Lung (tissue), 12 donors: ENCODE data around the gene RASIP1. TPM values are rescaled to one million over a fixed set of nuclear protein-coding genes. Genes with fewer than 3 reads are reported as not detected.
"Not testable (repeated sequence)": the region's sequence is repeated elsewhere in the genome, so short reads cannot be mapped to it uniquely, and the experiment has no call there.

ENCODE experiments used
- ATAC-seq: fragments of 200-7000 bp; cut with Tn5 transposase; one replicate; pipeline ENCODE4 v1.9.1; 2020; ENCODE audit warnings: moderate number of reproducible peaks; ENCODE audit not compliant: insufficient read depth, low FRiP score
- DNase-seq, 3 donors: peaks; one replicate each; pipeline ENCODE4 v3.0.0-alpha.2; 2013 to 2017
- H3K27ac ChIP-seq, 2 donors: one replicate each; pipeline ENCODE4 v1.5.1; 2013; ENCODE audit warnings: mild to moderate bottlenecking in 2 of 2, moderate library complexity in 2 of 2, control low read depth in 1 of 2, inconsistent platforms in 1 of 2, low read depth in 1 of 2, low read length in 1 of 2
- H3K27me3 ChIP-seq, 3 donors: one replicate each; pipeline ENCODE4 v1.5.1; 2013; ENCODE audit warnings: low read length in 2 of 3; ENCODE audit not compliant: control insufficient read depth in 3 of 3, insufficient read depth in 3 of 3
- H3K36me3 ChIP-seq, 4 donors: one replicate each; pipeline ENCODE4 v1.5.1; 2013; ENCODE audit warnings: low read length in 4 of 4, mild to moderate bottlenecking in 1 of 4, moderate library complexity in 1 of 4; ENCODE audit not compliant: control insufficient read depth in 4 of 4, insufficient read depth in 4 of 4
- H3K4me1 ChIP-seq, 5 donors: one replicate each; pipeline ENCODE4 v1.5.1; 2013; ENCODE audit warnings: low read length in 5 of 5, mild to moderate bottlenecking in 2 of 5, moderate library complexity in 1 of 5; ENCODE audit not compliant: control insufficient read depth in 5 of 5, insufficient read depth in 5 of 5
- H3K4me3 ChIP-seq: one replicate; pipeline ENCODE4 v1.5.1; 2013; ENCODE audit warnings: mild to moderate bottlenecking, control low read depth, moderate library complexity
- H3K9ac ChIP-seq, 2 donors: one replicate each; pipeline ENCODE4 v1.5.1; 2013; ENCODE audit warnings: low read length in 2 of 2, control low read depth in 1 of 2; ENCODE audit not compliant: insufficient read depth in 1 of 2
- H3K9me3 ChIP-seq, 4 donors: one replicate each; pipeline ENCODE4 v1.5.1; 2013; ENCODE audit warnings: low read length in 3 of 4, mild to moderate bottlenecking in 1 of 4, moderate library complexity in 1 of 4; ENCODE audit not compliant: control insufficient read depth in 4 of 4, insufficient read depth in 3 of 4
- CTCF ChIP-seq: IDR thresholded peaks from 2 replicates; pipeline ENCODE4 v1.5.1; 2012; ENCODE audit warnings: mild to moderate bottlenecking; ENCODE audit errors: control extremely low read depth, extremely low read depth
- WGBS, 2 donors: extraction: QIAGEN DNeasy Blood & Tissue Kit; methylation state at CpG; one replicate each; pipeline ENCODE4 v1.1.7; 2013; 5-methylcytosine and 5-hydroxymethylcytosine counted together
- polyA plus RNA-seq, 2 donors: library from polyadenylated mRNA; stranded (reverse); fragments of 200-250 nt; gene quantifications; one replicate each; pipeline ENCODE4 v1.2.1, GENCODE V29; 2013
- total RNA-seq, 2 donors: library from RNA; depleted of rRNA in 1 of 2; stranded (reverse); fragments of >200 nt in 1 of 2; gene quantifications; one replicate each; pipeline ENCODE4 v1.2.1, GENCODE V29; 2014 to 2021
- donor health status: control.
- donor health status: control.
- donor health status: Bipolar disorder and iron deficiency.
- donor health status: healthy.
- donor health status: DM: yes; HTN: yes; CAD: no.

Gene RASIP1
- total and polyA plus RNA-seq, 4 donors: 24.7 to 37.9 (median 29.5) TPM

GRCh38 chr19:48770266-48770665, 29.9 kb upstream of the RASIP1 start:
- Histone ChIP-seq H3K27me3 (no peaks in the 10 kb centered on the region), H3K4me1 (peaks cover 0 to 3% (median 0%) of the 10 kb centered on the region in 5 donors), H3K27ac (peak overlapping the region in 1 of 2 donors; percentile 52), H3K9me3 (peaks cover 0 to 2% (median 0%) of the 10 kb centered on the region in 4 donors), H3K36me3 (no peaks in the 10 kb centered on the region), H3K4me3 (no peak overlapping the region), H3K9ac (no peak overlapping the region)
- ATAC-seq: no peak
- DNase-seq: no peak
- no peak for TF ChIP-seq CTCF
- WGBS, 2 donors: 77% methylated on average over 7 of the region's 7 CpGs

- 53 to 61% methylated on average over 11 of the region's 11 CpGs for WGBS, 2 donors
- H3K36me3 ChIP-seq: no peaks in the 10 kb centered on the region
- H3K9ac ChIP-seq: no peak overlapping the region
- ATAC-seq (no peak), DNase-seq (no peak)
- H3K27me3 ChIP-seq: no peaks in the 10 kb centered on the region
- H3K4me3 ChIP-seq: no peak overlapping the region
- H3K9me3 ChIP-seq: peaks cover 0 to 2% (median 0%) of the 10 kb centered on the region in 4 donors
- TF ChIP-seq CTCF: no peak
- H3K27ac ChIP-seq: no peak overlapping the region
- H3K4me1 ChIP-seq: peaks cover 0 to 3% (median 0%) of the 10 kb centered on the region in 5 donors
Measured at GRCh38 chr19:48768994-48769713, 28.7 kb upstream of the RASIP1 start.

- H3K4me1 ChIP-seq, ATAC-seq, H3K9ac ChIP-seq, DNase-seq, H3K27me3 ChIP-seq, H3K4me3 ChIP-seq, H3K36me3 ChIP-seq, H3K9me3 ChIP-seq, H3K27ac ChIP-seq: not testable (repeated sequence)
- WGBS, 2 donors: 56 to 59% methylated on average over 6 of the region's 6 CpGs
Measured at GRCh38 chr19:48768171-48768753, 27.9 kb upstream of the RASIP1 start.

GRCh38 chr19:48765816-48766215, 25.4 kb upstream of the RASIP1 start:
- not testable (repeated sequence) for H3K9ac ChIP-seq, H3K27ac ChIP-seq, H3K4me3 ChIP-seq, H3K9me3 ChIP-seq, H3K27me3 ChIP-seq, DNase-seq, H3K36me3 ChIP-seq, H3K4me1 ChIP-seq, ATAC-seq
- WGBS, 2 donors: 54 to 73% methylated on average over 5 of the region's 5 CpGs
